ENCODE data around the gene HS3ST5. TPM values are rescaled to one million over a fixed set of nuclear protein-coding genes. Genes with fewer than 3 reads are reported as not detected.

The HS3ST5 gene
- total and polyA plus RNA-seq, 4 donors = 0.02 to 0.18 (median 0.04) TPM; not detected in 1

- H3K9ac ChIP-seq (ENCODE audit: insufficient read depth in 1 of 2, low read length in 2 of 2) = no peak overlapping the region
- no peak overlapping the region for H3K27ac ChIP-seq (ENCODE audit: low read depth in 1 of 2, low read length in 1 of 2)
- H3K4me1 ChIP-seq (ENCODE audit: control insufficient read depth in 5 of 5, insufficient read depth in 5 of 5, low read length in 5 of 5) = no peaks in the 10 kb centered on the region
- H3K4me3 ChIP-seq = no peak overlapping the region
- DNase-seq (no peak), ATAC-seq (ENCODE audit: insufficient read depth, low FRiP score) (no peak)
- H3K27me3 ChIP-seq (ENCODE audit: control insufficient read depth in 3 of 3, insufficient read depth in 3 of 3, low read length in 2 of 3) = peaks cover 0 to 3% (median 0%) of the 10 kb centered on the region in 3 donors
- TF ChIP-seq, protein P1, sequence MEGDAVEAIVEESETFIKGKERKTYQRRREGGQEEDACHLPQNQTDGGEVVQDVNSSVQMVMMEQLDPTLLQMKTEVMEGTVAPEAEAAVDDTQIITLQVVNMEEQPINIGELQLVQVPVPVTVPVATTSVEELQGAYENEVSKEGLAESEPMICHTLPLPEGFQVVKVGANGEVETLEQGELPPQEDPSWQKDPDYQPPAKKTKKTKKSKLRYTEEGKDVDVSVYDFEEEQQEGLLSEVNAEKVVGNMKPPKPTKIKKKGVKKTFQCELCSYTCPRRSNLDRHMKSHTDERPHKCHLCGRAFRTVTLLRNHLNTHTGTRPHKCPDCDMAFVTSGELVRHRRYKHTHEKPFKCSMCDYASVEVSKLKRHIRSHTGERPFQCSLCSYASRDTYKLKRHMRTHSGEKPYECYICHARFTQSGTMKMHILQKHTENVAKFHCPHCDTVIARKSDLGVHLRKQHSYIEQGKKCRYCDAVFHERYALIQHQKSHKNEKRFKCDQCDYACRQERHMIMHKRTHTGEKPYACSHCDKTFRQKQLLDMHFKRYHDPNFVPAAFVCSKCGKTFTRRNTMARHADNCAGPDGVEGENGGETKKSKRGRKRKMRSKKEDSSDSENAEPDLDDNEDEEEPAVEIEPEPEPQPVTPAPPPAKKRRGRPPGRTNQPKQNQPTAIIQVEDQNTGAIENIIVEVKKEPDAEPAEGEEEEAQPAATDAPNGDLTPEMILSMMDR (IDR thresholded peaks at IDR 0.05; ENCODE audit: control extremely low read depth, extremely low read depth) = no peak
- WGBS, 2 donors = 89 to 95% methylated on average over 2 of the region's 2 CpGs
- H3K9me3 ChIP-seq (ENCODE audit: control insufficient read depth in 4 of 4, insufficient read depth in 3 of 4, low read length in 3 of 4) = no peaks in the 10 kb centered on the region
- H3K36me3 ChIP-seq (ENCODE audit: control insufficient read depth in 4 of 4, insufficient read depth in 4 of 4, low read length in 4 of 4) = no peaks in the 10 kb centered on the region
Observed at GRCh38 chr6:114064862-114065261, 278.0 kb downstream of the HS3ST5 start.

DNA sequence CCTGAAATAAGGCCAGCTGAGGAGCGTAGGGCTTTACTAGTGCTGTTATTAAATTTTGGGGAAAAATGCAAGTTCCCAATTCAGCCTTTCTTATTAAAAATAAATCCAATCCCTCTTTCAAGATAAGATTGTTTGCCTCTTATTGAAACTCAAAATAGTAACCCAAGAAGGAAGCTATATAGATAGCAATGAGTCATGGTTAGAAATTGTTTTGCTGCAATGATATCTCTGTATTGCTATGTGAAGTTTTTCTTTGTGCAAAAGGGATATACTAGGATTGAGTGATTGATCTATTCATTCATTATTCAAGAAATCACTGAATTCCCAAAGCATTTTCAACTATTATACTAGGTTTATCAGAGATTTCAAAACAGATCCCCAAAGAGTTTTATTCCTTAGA, 278.9 kb downstream of the HS3ST5 start:
- ATAC-seq (ENCODE audit: insufficient read depth, low FRiP score) (no peak), DNase-seq (no peak)
- Histone ChIP-seq H3K4me1 (ENCODE audit: control insufficient read depth in 5 of 5, insufficient read depth in 5 of 5, low read length in 5 of 5) (no peaks in the 10 kb centered on the region), H3K9me3 (ENCODE audit: control insufficient read depth in 4 of 4, insufficient read depth in 3 of 4, low read length in 3 of 4) (no peaks in the 10 kb centered on the region), H3K4me3 (no peak overlapping the region), H3K9ac (ENCODE audit: insufficient read depth in 1 of 2, low read length in 2 of 2) (no peak overlapping the region), H3K36me3 (ENCODE audit: control insufficient read depth in 4 of 4, insufficient read depth in 4 of 4, low read length in 4 of 4) (no peaks in the 10 kb centered on the region), H3K27ac (ENCODE audit: low read depth in 1 of 2, low read length in 1 of 2) (no peak overlapping the region), H3K27me3 (ENCODE audit: control insufficient read depth in 3 of 3, insufficient read depth in 3 of 3, low read length in 2 of 3) (peaks cover 0 to 3% (median 0%) of the 10 kb centered on the region in 3 donors)
- 93 to 100% methylated on average over 1 of the region's 1 CpG for WGBS, 2 donors
- TF ChIP-seq, protein P1 (IDR thresholded peaks at IDR 0.05; ENCODE audit: control extremely low read depth, extremely low read depth) = no peak

GRCh38 chr6:114062199-114062598, 280.6 kb downstream of the HS3ST5 start:
- TF ChIP-seq, protein P1 (IDR thresholded peaks at IDR 0.05; ENCODE audit: control extremely low read depth, extremely low read depth) = no peak
- no peak for ATAC-seq (ENCODE audit: insufficient read depth, low FRiP score)
- no peaks in the 10 kb centered on the region for H3K4me1 ChIP-seq (ENCODE audit: control insufficient read depth in 5 of 5, insufficient read depth in 5 of 5, low read length in 5 of 5)
- peaks cover 0 to 3% (median 0%) of the 10 kb centered on the region in 3 donors for H3K27me3 ChIP-seq (ENCODE audit: control insufficient read depth in 3 of 3, insufficient read depth in 3 of 3, low read length in 2 of 3)
- no peaks in the 10 kb centered on the region for H3K9me3 ChIP-seq (ENCODE audit: control insufficient read depth in 4 of 4, insufficient read depth in 3 of 4, low read length in 3 of 4)
- H3K9ac ChIP-seq (ENCODE audit: insufficient read depth in 1 of 2, low read length in 2 of 2) = no peak overlapping the region
- H3K27ac ChIP-seq (ENCODE audit: low read depth in 1 of 2, low read length in 1 of 2) = no peak overlapping the region
- no peaks in the 10 kb centered on the region for H3K36me3 ChIP-seq (ENCODE audit: control insufficient read depth in 4 of 4, insufficient read depth in 4 of 4, low read length in 4 of 4)
- WGBS, 2 donors = 73% methylated on average over 5 of the region's 5 CpGs
- H3K4me3 ChIP-seq = no peak overlapping the region
- no peak for DNase-seq

DNA sequence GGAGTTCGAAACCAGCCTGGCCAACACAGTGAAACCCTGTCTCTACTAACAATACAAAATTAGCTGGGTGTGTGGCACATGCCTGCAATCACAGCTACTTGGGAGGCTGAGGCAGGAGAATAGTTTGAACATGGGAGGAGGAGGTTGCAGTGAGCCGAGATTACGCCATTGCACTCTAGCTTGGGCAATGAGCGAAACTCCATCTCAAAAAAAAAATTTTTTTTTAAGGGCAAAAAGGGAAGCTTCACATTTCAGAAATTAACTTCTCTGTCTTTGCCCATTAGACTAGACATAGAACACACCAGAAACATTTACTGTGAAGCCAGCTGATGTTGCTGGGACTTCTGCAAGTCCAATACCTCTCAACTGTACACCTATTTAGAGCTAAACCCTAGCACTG, 281.1 kb downstream of the HS3ST5 start:
- H3K36me3 ChIP-seq (ENCODE audit: control insufficient read depth in 4 of 4, insufficient read depth in 4 of 4, low read length in 4 of 4) = no peaks in the 10 kb centered on the region
- peaks cover 0 to 3% (median 0%) of the 10 kb centered on the region in 3 donors for H3K27me3 ChIP-seq (ENCODE audit: control insufficient read depth in 3 of 3, insufficient read depth in 3 of 3, low read length in 2 of 3)
- H3K4me3 ChIP-seq = no peak overlapping the region
- H3K9ac ChIP-seq (ENCODE audit: insufficient read depth in 1 of 2, low read length in 2 of 2) = no peak overlapping the region
- H3K9me3 ChIP-seq (ENCODE audit: control insufficient read depth in 4 of 4, insufficient read depth in 3 of 4, low read length in 3 of 4) = no peaks in the 10 kb centered on the region
- ATAC-seq (ENCODE audit: insufficient read depth, low FRiP score) = no peak
- WGBS, 2 donors = 84 to 97% methylated on average over 4 of the region's 4 CpGs
- no peak for DNase-seq
- TF ChIP-seq, protein P1 (IDR thresholded peaks at IDR 0.05; ENCODE audit: control extremely low read depth, extremely low read depth) = no peak
- no peak overlapping the region for H3K27ac ChIP-seq (ENCODE audit: low read depth in 1 of 2, low read length in 1 of 2)
- peaks cover 0 to 3% (median 0%) of the 10 kb centered on the region in 5 donors for H3K4me1 ChIP-seq (ENCODE audit: control insufficient read depth in 5 of 5, insufficient read depth in 5 of 5, low read length in 5 of 5)
